Cerebellar nuclear complex (tissue), 1 donor: ENCODE data around the gene NHLH1.

Source experiments
- DNase-seq, 2 experiments: peaks; one replicate each; lab custom pipeline; 2025; lab: John Stamatoyannopoulos, UW

NHLH1 gene

DNA sequence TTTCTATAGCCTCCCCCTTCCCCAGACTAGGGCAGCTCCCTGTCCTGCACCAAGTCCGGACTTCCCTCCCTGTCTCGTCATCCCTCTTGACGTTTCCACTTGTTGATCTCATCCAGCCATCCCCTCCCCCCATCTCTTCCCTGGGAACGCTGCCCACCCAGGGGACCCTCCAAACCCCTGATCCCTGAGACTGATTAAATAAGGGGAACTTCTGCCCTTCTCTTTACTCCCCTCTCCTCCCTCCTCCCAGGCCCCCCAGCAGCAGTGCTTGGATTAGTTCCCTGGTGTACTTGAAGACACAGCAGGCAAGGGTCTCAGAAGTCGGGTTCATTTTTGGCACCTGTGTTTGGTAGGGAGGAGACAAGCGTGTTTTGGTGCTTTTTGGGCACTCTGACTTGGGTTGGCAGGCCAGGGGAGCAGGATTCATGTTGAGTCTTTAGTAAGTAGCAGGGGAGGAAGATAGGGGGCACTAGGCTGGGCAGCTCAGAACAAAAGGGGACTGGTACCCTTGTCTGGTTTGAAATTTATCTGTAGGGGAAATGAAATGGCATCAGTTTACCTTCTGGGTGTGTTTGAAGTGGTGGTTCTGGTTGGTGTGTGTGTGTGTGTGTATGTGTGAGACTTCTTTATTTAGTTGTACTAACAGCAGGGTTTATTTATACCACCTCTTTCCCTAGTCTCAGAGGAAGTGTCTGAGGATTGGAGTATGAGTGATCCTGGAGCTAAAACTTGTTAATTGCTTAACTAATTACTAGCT is 44.6 kb downstream of the NHLH1 start:
- DNase-seq = no peak

DNA sequence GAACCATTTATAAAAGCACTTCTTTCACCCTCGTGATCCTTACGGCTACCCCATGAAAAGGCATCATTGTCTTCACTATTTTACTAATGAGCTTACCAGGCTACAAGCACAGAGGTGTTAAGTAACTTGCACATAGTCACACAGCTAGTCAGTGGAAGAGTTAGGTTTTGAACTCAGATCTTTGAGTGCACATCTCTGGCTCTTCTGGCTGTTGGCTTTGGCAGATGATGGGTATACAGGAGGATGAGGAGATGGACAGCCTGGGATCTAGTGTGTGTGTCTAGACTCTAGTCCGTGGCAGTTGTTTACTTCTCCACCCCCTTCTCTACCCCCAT is 45.1 kb downstream of the NHLH1 start:
- DNase-seq = no peak

DNA sequence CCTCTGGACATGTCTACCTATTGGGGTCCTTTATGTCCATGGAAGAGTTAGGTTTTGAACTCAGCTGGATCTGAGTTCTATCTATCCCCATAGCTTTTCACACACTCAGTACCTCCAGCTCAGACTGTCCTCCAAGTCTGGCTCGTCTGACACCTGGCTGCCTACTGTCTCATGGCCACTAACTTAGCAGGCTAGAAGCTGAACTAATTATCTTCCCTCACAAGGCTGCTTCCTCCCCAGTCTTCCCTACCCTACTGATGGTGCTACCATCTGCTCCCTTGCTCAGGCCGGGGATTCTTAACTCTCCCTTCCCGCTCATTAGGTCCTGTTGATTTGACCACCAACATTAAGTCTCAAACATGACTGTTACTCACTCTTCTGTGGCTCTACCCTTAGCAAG is 46.8 kb downstream of the NHLH1 start:
- DNase-seq = no peak

DNA sequence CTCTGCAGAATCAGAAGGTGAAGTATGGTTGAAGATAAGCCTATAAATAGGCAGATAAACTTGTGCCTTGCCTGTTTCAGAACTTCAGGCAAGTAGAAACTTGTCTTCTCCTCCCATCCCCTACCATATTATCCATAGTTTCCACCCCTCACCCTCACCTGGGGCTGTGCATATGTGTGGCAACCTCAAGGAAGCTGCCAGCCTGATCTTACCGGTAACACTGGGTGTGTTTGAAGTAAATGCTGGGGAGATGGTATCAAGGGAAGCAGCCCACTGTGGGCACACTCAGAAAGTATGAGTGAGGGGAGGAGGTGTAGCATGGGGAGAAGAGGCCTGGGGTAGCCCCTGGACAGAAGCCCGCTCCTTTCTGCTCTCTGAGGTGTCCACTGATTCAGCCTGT is 48.0 kb downstream of the NHLH1 start:
- no peak for DNase-seq

DNA sequence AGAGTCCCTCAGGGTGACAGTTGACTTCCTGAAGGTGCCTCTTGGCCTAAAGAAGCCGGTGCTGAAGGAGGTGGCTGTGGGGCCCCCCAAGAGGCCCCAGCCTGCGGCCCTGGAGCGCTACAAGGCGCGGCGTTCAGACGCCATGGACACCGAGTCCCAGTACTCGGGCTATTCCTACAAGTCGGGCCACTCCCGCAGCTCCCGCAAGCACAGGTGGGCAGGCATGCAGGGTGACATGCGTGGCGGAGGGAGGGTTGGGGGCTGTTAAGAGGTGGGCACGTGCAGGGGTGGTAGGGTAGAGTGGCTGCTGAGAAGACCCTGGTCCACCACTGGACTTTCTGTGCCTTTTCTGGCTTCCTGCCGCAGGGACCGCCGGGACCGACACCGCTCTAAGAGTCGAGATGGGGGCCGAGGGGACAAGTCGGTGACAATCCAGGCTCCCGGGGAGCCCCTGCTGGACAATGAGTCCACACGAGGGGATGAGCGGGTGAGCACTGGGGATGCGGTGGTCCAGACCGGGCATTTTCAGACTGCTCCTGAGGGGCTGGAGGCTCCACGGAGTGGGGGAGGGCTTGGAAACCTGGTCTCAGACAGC is 48.9 kb downstream of the NHLH1 start:
- DNase-seq = no peak

DNA sequence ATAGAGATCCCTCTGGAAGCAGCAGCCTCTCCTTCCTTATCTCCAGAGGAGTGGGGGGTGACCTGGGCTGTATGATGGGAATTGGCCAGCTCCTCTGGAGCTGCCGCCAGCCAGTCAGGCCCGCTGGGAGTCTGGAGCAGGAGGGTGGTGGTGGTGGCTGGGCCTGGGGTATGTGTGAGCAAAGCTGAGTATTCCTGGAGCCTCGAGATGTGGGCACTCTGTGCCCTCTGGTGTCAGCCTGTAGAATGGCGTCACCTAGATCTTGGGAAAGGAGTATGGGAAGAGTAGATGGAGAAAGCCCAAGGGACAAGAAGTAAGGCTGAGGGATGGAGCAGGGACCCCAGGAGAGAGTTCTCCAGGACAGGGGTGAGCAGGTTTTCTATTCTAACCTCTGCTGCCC is 49.5 kb downstream of the NHLH1 start:
- no peak for DNase-seq

DNA sequence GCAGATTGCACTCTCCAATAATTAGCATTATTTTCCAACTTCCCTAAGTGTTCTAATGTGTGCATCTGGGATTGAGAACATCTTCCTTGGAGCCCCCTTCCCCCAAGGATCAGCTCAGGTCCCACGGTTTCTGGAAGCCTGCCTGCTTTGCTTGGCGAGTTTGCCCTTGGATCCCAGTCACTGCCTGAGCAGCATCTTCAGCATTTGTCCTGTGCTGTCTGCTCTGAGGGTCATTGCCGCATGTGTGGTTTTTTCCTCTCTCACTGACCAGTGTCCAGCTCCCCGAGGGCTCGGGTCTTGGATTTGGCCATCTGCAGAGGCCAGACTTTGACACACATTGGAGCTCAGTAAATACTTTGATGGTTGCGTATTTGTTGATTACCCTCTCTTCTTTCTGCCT is 51.6 kb downstream of the NHLH1 start:
- DNase-seq = no peak

DNA sequence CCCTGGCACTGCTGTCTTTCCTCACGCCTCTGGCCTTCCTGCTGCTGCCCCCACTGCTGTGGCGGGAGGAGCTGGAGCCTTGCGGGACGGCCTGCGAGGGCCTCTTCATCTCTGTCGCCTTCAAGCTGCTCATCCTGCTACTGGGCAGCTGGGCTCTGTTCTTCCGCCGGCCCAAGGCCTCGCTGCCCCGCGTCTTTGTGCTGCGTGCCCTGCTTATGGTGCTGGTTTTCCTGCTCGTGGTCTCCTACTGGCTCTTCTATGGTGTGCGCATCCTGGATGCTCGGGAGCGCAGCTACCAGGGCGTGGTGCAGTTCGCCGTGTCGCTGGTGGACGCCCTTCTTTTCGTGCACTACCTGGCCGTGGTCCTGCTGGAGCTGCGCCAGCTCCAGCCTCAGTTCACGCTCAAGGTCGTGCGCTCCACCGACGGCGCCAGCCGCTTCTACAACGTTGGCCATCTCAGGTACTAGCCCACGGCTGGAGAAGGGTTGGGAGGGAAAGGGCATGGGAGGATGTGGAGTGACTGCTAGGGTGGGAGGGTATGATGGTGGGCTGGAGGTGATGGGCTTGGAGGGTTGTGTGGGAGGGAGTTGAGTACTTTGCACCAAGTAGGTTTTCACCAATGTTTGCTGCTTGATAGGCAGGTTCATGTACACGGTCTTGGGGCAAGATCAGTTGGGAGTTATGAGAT is 52.4 kb downstream of the NHLH1 start:
- no peak for DNase-seq

DNA sequence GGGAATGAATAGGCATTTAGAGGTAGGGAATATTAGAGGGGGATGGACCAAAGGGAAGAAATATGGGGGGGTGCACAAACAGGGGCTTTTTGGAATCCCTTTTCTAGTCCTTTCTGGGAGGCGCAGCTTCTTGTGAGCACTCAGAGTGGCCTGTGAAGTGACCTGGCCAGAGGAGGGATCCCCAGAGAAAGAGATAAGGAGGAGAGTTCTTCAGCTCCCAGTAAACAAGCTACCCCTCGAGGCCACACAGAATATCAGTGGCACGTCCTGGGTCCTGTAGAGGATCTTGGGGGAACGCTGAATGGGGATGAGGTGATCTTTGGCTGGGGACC is 52.9 kb downstream of the NHLH1 start:
- no peak for DNase-seq

DNA sequence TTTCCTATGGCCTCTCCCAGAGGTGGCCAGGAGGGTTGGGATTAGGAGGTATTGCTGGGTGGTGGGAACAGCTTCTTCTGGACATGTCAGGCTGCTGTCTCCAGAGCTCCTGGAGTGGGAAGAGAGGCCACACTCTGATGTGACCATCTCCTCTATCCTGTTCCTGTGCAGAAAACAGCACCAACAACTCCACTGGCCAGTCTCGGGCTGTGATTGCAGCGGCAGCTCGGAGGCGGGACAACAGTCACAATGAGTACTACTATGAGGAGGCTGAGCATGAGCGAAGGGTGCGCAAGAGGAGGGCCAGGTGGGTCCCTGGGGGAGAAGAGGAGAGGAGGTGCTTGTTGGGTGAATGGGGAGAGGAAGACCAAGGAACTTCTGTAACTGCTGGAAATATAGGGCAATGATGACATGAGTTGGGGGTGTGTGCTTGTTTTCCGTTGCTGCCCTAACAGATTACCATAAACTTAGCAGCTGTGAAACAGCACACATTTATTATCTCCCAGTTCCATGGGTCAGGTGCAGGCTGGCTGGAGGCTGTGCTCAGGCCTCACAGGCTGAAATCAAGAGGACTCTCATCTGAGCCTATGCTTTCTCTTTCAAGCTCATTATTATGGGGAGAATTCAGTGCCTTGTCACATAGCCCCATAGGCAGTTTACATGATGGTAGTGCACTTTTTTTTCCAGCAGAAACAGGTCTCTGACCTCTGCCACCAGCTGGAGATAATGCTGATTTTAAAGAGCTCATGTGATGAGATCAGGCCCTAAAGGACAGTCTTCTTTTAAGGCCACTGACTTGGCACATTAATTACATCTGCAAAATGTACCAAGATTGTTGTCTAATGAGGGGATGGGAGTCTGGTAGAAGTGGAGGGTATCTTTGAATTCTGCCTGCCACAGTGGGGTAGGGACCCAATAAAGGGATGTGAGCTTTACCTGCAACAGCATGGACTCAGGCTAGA is 54.3 kb downstream of the NHLH1 start:
- no peak for DNase-seq

DNA sequence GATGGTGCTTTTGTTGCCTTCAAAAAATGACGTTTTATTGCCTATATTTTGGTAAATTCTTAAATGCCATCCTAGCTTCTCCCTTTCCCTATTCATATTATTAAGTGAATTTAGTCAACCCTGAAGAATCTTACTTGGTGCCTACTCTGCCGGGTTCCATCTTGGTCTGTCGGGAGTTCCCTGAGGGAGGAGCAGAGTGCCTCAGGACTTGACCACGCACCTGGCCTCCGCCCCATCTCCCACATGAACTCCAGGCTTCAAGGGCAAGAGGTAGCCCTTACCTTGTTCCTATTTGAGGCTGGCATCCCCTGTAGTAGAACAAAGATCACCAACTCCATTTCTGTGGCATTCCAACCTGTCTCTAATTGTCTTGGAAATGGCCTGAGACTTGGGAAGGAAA is 55.0 kb downstream of the NHLH1 start:
- no peak for DNase-seq
